Measurements from ENCODE around the gene FMC1. TPM values are rescaled to one million over a fixed set of nuclear protein-coding genes. Genes with fewer than 3 reads are reported as not detected.

FMC1 gene
- total RNA-seq, 2 experiments from 2014 or later: 6.4 to 6.7 TPM

- DNase-seq: no peak
- H3K4me3 Mint-ChIP-seq: peak overlapping the region; percentile 95
- CTCF ChIA-PET: no interaction called here
- ATAC-seq: no peak
- POLR2A ChIA-PET: interaction anchor here (0.6 to 2.5 kb wide), 9 partner anchors 8 to 256 kb away, joined by 3 to 20 read pairs (median 4); partner anchors contain the start of gene FMC1
- H3K4me1 Mint-ChIP-seq (ENCODE audit: low read depth): peaks cover 49% of the 10 kb centered on the region
- no peaks in the 10 kb centered on the region for H3K9me3 Mint-ChIP-seq (ENCODE audit: insufficient read depth)
- peaks cover 42% of the 10 kb centered on the region for H3K36me3 Mint-ChIP-seq (ENCODE audit: low read depth)
- H3K27me3 Mint-ChIP-seq (ENCODE audit: low read depth): no peaks in the 10 kb centered on the region
- peak overlapping the region; percentile 99 for H3K27ac Mint-ChIP-seq
Measured at GRCh38 chr7:139360948-139361307, 19.8 kb downstream of the FMC1 start.

GRCh38 chr7:139361523-139361922 lies 20.4 kb downstream of the FMC1 start:
- ChIA-PET CTCF (interaction anchor here (0.6 to 0.8 kb wide), 2 partner anchors 9 to 755 kb away, joined by 3 read pairs; no protein-coding TSS in a partner anchor), POLR2A (interaction anchor here (1.1 kb wide), 1 partner anchor 13 kb away, joined by 3 read pairs; no protein-coding TSS in a partner anchor)
- Mint-ChIP-seq H3K36me3 (ENCODE audit: low read depth) (peaks cover 46% of the 10 kb centered on the region), H3K4me1 (ENCODE audit: low read depth) (peaks cover 52% of the 10 kb centered on the region), H3K4me3 (peak overlapping the region; percentile 95), H3K27me3 (ENCODE audit: low read depth) (no peaks in the 10 kb centered on the region), H3K9me3 (ENCODE audit: insufficient read depth) (no peaks in the 10 kb centered on the region), H3K27ac (peak overlapping the region; percentile 99)
- DNase-seq: no peak
- no peak for ATAC-seq

DNA sequence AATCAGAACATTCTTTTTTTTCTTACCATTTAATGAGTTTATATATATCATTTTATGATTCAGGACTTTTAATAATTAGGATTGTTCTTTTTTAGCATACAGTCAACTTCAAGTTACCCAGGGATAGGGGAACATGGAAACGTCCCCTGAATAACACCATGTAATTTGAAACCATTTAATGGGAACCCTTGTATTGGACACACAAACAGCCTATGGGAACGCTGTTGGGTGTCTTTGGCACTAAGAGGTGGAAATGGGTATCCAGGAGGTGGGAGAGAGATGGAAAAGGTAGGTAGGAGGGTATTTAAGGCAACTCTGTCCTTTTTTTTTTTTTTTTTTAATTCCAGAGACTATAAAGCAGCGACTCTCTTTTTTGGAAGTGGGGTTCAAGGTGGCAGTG lies 21.2 kb downstream of the FMC1 start:
- CTCF ChIA-PET: interaction anchor here (0.8 kb wide), 1 partner anchor 9 kb away, joined by 3 read pairs; no protein-coding TSS in a partner anchor
- no peak overlapping the region for H3K27ac Mint-ChIP-seq
- H3K4me1 Mint-ChIP-seq (ENCODE audit: low read depth): peaks cover 46% of the 10 kb centered on the region
- H3K36me3 Mint-ChIP-seq (ENCODE audit: low read depth): peaks cover 44% of the 10 kb centered on the region
- no peaks in the 10 kb centered on the region for H3K27me3 Mint-ChIP-seq (ENCODE audit: low read depth)
- no peak for ATAC-seq
- peak overlapping the region; percentile 15 for H3K4me3 Mint-ChIP-seq
- POLR2A ChIA-PET: no interaction called here
- H3K9me3 Mint-ChIP-seq (ENCODE audit: insufficient read depth): no peaks in the 10 kb centered on the region
- no peak for DNase-seq

DNA sequence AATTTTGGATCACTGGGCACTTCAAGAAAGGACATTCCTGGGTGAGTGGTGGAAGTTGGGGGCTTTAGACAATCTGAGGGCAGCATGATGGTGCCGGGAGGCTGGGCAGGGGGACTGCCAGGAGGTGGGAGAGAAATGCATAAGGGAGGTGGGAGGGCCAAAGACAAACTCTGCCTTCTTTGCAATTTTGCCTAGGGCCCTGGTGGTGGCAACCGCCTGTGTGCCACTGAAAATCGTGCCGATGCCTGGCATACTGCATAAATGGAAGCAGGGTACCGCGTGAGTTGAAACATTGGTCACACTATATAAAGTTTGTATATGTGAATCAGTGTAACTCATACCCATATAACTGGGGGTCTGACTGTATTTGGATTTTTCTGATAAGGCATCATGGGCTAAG lies 21.8 kb downstream of the FMC1 start:
- CTCF ChIA-PET: interaction anchor here (0.8 kb wide), 1 partner anchor 235 kb away, joined by 3 read pairs; no protein-coding TSS in a partner anchor
- peak overlapping the region; percentile 73 for H3K27ac Mint-ChIP-seq
- ATAC-seq (no peak), DNase-seq (no peak)
- H3K27me3 Mint-ChIP-seq (ENCODE audit: low read depth): no peaks in the 10 kb centered on the region
- POLR2A ChIA-PET: no interaction called here
- H3K36me3 Mint-ChIP-seq (ENCODE audit: low read depth): peaks cover 49% of the 10 kb centered on the region
- peaks cover 49% of the 10 kb centered on the region for H3K4me1 Mint-ChIP-seq (ENCODE audit: low read depth)
- no peaks in the 10 kb centered on the region for H3K9me3 Mint-ChIP-seq (ENCODE audit: insufficient read depth)
- H3K4me3 Mint-ChIP-seq: peak overlapping the region; percentile 40

- Mint-ChIP-seq H3K4me1 (ENCODE audit: low read depth) (peaks cover 56% of the 10 kb centered on the region), H3K27me3 (ENCODE audit: low read depth) (no peaks in the 10 kb centered on the region), H3K27ac (peak overlapping the region; percentile 10), H3K4me3 (no peak overlapping the region), H3K36me3 (ENCODE audit: low read depth) (peaks cover 55% of the 10 kb centered on the region), H3K9me3 (ENCODE audit: insufficient read depth) (no peaks in the 10 kb centered on the region)
- ATAC-seq (no peak), DNase-seq (no peak)
- ChIA-PET CTCF (interaction anchor here (1.0 to 1.8 kb wide), 4 partner anchors 11 to 86 kb away, joined by 3 to 5 read pairs (median 4); no protein-coding TSS in a partner anchor), POLR2A (interaction anchor here (0.6 kb wide), 1 partner anchor 16 kb away, joined by 3 read pairs; no protein-coding TSS in a partner anchor)
Measured at GRCh38 chr7:139365336-139365735, 24.2 kb downstream of the FMC1 start.

DNA sequence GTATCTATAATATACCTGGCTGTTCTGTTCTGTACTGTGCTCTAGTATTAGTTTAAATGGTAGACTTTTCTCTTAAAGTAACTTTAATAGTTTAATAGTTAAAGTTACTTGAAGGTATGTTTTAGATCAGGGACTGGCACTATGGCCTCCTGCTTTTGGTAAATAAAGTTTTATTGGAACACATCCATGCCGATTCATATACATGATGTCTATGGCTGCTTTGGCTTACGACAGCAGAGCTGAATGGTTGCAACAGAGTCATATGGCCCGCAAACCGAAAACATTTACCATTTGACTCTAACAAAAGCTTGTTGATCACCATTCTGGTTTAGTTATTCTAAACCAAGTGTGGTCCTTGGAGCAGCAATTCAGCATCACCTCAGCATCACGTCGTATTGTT lies 25.3 kb downstream of the FMC1 start:
- DNase-seq (no peak), ATAC-seq (no peak)
- Mint-ChIP-seq H3K4me1 (ENCODE audit: low read depth) (peaks cover 61% of the 10 kb centered on the region), H3K36me3 (ENCODE audit: low read depth) (peaks cover 51% of the 10 kb centered on the region), H3K9me3 (ENCODE audit: insufficient read depth) (no peaks in the 10 kb centered on the region), H3K27ac (no peak overlapping the region), H3K4me3 (no peak overlapping the region), H3K27me3 (ENCODE audit: low read depth) (no peaks in the 10 kb centered on the region)
- POLR2A ChIA-PET: interaction anchor here (0.9 kb wide), 1 partner anchor 17 kb away, joined by 3 read pairs; no protein-coding TSS in a partner anchor
- CTCF ChIA-PET: interaction anchor here (0.6 to 1.5 kb wide), 4 partner anchors 10 to 87 kb away, joined by 3 to 4 read pairs (median 3); no protein-coding TSS in a partner anchor

- no peak for ATAC-seq
- peaks cover 49% of the 10 kb centered on the region for H3K36me3 Mint-ChIP-seq (ENCODE audit: low read depth)
- H3K4me1 Mint-ChIP-seq (ENCODE audit: low read depth): peaks cover 53% of the 10 kb centered on the region
- POLR2A ChIA-PET: no interaction called here
- no peak overlapping the region for H3K27ac Mint-ChIP-seq
- no peak for DNase-seq
- no peak overlapping the region for H3K4me3 Mint-ChIP-seq
- H3K27me3 Mint-ChIP-seq (ENCODE audit: low read depth): no peaks in the 10 kb centered on the region
- no peaks in the 10 kb centered on the region for H3K9me3 Mint-ChIP-seq (ENCODE audit: insufficient read depth)
- CTCF ChIA-PET: no interaction called here
Measured at GRCh38 chr7:139367438-139368155, 26.5 kb downstream of the FMC1 start.

- Mint-ChIP-seq H3K36me3 (ENCODE audit: low read depth) (peaks cover 39% of the 10 kb centered on the region), H3K4me3 (no peak overlapping the region), H3K27me3 (ENCODE audit: low read depth) (no peaks in the 10 kb centered on the region), H3K4me1 (ENCODE audit: low read depth) (peaks cover 45% of the 10 kb centered on the region), H3K27ac (peak overlapping the region; percentile 36), H3K9me3 (ENCODE audit: insufficient read depth) (no peaks in the 10 kb centered on the region)
- ATAC-seq: no peak
- ChIA-PET CTCF (interaction anchor here (0.5 to 1.4 kb wide), 5 partner anchors 9 to 353 kb away, joined by 3 to 5 read pairs (median 3); no protein-coding TSS in a partner anchor), POLR2A (interaction anchor here (0.9 to 1.9 kb wide), 3 partner anchors 10 to 11 kb away, joined by 4 to 11 read pairs (median 4); partner anchors contain the start of gene LUC7L2)
- no peak for DNase-seq
Measured at GRCh38 chr7:139370301-139370942, 29.3 kb downstream of the FMC1 start.

GRCh38 chr7:139370943-139371313 lies 29.8 kb downstream of the FMC1 start:
- ATAC-seq: no peak
- peaks cover 38% of the 10 kb centered on the region for H3K36me3 Mint-ChIP-seq (ENCODE audit: low read depth)
- CTCF ChIA-PET: interaction anchor here (0.5 to 1.4 kb wide), 4 partner anchors 9 to 353 kb away, joined by 3 to 5 read pairs (median 4); no protein-coding TSS in a partner anchor
- no peak overlapping the region for H3K4me3 Mint-ChIP-seq
- DNase-seq: no peak
- no peaks in the 10 kb centered on the region for H3K9me3 Mint-ChIP-seq (ENCODE audit: insufficient read depth)
- H3K27ac Mint-ChIP-seq: no peak overlapping the region
- POLR2A ChIA-PET: interaction anchor here (0.6 to 1.6 kb wide), 3 partner anchors 10 to 318 kb away, joined by 3 to 4 read pairs (median 4); partner anchors contain the start of gene LUC7L2
- no peaks in the 10 kb centered on the region for H3K27me3 Mint-ChIP-seq (ENCODE audit: low read depth)
- H3K4me1 Mint-ChIP-seq (ENCODE audit: low read depth): peaks cover 41% of the 10 kb centered on the region

DNA sequence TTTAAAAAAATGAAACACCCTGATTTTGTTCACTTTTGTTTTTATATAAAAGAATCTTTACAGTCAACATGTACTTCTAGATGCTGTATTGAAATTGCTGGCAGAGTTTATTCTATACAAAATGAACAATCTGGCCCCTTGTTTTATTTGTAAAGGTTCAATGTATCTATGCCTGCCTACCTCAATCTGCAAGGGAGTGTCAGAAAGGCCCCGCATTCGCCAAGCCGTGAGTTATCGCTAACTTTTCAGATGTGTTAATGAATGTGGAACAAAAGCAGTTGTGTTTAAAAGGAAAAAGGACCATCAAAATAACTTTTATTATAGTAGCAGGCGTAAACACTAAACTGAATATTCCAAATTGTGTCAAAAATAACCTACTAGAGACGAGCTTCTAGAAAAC lies 33.1 kb downstream of the FMC1 start:
- H3K4me3 Mint-ChIP-seq: no peak overlapping the region
- CTCF ChIA-PET: interaction anchor here (1.4 to 3.7 kb wide), 3 partner anchors 10 to 299 kb away, joined by 4 to 12 read pairs (median 6); no protein-coding TSS in a partner anchor
- ATAC-seq: no peak
- POLR2A ChIA-PET: interaction anchor here (0.6 to 1.6 kb wide), 2 partner anchors 13 to 20 kb away, joined by 3 read pairs; no protein-coding TSS in a partner anchor
- H3K27ac Mint-ChIP-seq: no peak overlapping the region
- peaks cover 28% of the 10 kb centered on the region for H3K4me1 Mint-ChIP-seq (ENCODE audit: low read depth)
- no peaks in the 10 kb centered on the region for H3K9me3 Mint-ChIP-seq (ENCODE audit: insufficient read depth)
- H3K27me3 Mint-ChIP-seq (ENCODE audit: low read depth): no peaks in the 10 kb centered on the region
- no peak for DNase-seq
- H3K36me3 Mint-ChIP-seq (ENCODE audit: low read depth): peaks cover 40% of the 10 kb centered on the region

DNA sequence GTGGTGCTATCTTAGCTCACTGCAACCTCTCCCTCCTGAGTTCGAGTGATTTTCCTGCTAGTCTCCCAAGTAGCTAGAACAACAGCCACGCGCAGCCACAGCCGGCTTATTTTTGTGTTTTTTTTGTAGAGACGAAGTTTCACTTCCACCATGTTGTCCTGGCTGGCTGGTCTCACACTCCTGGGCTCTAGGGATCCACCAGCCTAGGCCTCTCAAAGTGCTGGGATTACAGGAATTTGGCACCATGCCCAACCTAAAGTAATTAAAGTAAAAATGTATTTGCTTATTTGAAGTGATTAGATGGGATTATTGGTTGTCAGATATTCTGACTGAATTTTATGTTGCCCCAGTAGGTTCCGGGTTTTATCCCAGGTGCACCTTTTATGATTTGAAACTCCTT lies 41.3 kb downstream of the FMC1 start:
- H3K4me1 Mint-ChIP-seq (ENCODE audit: low read depth): no peaks in the 10 kb centered on the region
- H3K27me3 Mint-ChIP-seq (ENCODE audit: low read depth): no peaks in the 10 kb centered on the region
- ChIA-PET POLR2A (interaction anchor here (1.5 kb wide), 1 partner anchor 9 kb away, joined by 7 read pairs; no protein-coding TSS in a partner anchor), CTCF (interaction anchor here (1.5 kb wide), 1 partner anchor 52 kb away, joined by 3 read pairs; no protein-coding TSS in a partner anchor)
- DNase-seq (no peak), ATAC-seq (no peak)
- no peak overlapping the region for H3K4me3 Mint-ChIP-seq
- peaks cover 38% of the 10 kb centered on the region for H3K36me3 Mint-ChIP-seq (ENCODE audit: low read depth)
- no peak overlapping the region for H3K27ac Mint-ChIP-seq
- no peaks in the 10 kb centered on the region for H3K9me3 Mint-ChIP-seq (ENCODE audit: insufficient read depth)
